ENCODE results near the gene NUMBL.
"Not testable (repeated sequence)": the region's sequence is repeated elsewhere in the genome, so short reads cannot be mapped to it uniquely, and the experiment has no call there.

Gene NUMBL

DNA sequence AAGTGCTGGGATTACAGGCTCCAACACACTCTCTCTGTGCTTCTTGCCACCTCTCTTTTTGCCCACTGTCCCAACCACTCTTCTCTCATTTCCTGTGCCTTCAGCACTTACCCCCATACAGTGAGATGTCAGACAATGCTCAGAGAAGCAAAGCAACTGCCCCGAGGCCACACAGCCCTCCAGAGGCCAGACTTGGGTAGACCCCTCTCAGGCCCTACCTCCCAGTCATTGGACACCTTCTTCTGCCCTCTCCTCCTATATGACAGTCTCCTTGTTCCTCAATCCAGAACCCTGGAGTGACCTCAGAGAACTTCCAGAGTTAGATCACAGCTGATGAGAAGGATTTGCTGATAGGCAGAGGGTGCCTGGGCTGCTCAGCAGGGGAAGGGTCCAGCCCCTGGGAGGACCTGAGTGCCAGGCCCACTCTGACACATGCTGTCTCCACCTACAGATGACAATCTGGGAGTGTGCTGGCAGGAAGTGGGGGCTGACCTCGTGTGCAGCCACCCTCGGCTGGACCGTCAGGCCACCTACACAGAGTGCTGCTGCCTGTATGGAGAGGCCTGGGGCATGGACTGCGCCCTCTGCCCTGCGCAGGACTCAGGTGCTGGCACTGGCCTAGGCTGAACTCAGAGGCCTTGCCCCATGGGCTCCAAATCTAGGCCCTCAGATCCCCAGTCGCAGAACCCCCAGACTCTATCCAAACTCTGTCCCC lies 64.9 kb downstream of the NUMBL start:
- DNase-seq: no peak

DNA sequence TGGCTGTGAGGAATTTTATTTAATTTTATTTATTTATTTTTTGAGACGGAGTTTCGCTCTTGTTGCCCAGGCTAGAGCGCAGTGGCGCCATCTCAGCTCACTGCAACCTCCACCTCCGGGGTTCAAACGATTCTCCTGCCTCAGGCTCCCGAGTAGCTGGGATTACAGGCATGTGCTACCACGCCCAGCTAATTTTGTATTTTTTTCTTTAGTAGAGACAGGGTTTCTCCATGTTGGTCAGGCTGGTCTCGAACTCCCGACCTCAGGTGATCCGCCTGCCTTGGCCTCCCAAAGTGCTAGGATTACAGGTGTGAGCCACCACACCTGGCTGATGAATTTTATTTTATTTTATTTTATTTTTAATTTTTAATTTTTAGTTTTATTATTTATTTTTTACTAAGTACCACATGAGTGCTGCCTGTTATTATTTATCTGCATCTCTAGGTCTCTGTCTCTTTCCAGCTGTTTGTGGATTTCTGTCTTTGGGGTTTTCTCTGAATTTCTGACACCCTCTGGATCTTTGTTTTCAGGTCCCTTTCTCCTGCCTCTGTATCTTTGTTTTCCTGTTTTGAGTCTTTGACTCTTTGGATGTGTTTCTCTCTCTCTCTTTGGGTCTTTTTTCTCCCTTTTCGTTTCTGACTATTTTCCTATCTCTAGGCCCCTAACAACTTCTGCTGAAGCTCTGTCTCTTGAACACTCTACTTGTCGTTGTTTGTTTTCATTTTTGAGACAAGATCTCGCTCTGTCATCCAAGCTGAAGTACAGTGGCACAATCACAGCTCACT lies 65.9 kb downstream of the NUMBL start:
- not testable (repeated sequence) for DNase-seq

DNA sequence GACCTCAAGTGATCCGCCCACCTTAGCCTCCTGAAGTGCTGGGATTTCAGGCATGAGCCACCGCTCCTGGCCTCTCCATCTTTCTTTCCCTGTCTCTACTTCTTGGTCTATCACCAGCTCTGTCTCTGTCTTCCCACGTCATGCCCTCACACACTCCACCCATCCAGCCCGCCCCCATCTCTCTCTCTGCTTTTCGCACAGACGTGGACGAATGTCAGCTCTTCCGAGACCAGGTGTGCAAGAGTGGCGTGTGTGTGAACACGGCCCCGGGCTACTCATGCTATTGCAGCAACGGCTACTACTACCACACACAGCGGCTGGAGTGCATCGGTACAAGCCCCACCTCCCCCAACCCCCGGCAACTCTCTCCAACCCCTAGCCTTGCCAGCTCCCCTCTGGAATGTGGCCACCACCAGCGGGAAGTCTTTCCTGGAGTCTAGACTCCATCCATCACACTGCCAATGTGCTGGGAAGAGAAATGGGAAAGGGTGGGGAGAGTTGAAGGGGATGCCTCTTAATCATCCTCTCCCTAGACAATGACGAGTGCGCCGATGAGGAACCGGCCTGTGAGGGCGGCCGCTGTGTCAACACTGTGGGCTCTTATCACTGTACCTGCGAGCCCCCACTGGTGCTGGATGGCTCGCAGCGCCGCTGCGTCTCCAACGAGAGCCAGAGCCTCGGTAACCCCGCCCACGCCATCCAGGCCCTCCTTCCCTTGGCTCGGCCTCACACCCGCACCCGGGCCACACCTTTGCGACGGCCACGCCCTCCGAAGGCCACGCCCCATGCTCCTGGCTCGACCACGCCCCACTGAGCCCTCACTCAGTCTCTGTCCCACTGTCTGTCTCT lies 66.8 kb downstream of the NUMBL start:
- no peak for DNase-seq

DNA sequence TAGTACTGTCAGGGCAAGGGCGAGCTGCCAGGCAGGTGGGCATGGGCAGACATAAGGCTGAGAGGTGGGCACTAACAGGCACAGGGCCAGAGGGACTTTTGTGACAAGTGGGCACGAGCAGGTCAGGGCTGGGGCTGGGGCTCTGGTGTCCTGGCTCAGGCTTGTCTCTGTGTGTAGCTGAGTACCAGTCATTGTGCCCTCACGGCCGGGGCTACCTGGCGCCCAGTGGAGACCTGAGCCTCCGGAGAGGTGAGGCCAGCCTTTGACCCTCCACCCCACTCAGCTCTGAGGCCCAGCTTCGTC lies 67.7 kb downstream of the NUMBL start:
- no peak for DNase-seq

DNA sequence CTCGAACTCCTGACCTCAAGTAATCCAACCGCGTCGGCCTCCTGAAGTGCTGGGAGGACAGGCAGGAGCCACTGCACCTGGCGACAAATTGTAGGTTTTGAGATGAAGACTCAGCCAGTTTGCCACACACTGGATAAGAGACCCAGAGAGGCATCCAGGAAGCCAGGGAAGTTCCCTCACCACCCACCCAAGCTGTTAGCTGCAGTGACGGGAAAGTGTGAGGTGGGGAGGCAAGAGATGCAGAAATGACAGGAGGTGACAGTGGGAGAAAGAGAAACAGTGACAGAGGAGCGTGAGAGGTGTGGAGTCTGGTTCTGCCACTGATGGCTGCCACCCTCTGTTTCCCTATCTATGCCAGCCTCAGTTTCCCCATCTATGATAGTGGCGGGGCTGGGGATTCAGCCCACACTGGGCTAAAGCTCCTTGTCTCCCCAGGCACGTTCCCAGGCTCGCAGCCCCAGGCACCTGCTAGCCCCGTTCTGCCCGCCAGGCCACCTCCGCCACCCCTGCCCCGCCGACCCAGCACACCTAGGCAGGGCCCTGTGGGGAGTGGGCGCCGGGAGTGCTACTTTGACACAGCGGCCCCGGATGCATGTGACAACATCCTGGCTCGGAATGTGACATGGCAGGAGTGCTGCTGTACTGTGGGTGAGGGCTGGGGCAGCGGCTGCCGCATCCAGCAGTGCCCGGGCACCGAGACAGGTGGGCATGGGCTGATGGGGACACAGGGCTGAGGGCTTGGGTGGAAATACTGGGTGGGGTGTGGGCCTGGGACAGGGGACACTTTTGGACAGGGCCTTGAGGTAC lies 68.3 kb downstream of the NUMBL start:
- no peak for DNase-seq

DNA sequence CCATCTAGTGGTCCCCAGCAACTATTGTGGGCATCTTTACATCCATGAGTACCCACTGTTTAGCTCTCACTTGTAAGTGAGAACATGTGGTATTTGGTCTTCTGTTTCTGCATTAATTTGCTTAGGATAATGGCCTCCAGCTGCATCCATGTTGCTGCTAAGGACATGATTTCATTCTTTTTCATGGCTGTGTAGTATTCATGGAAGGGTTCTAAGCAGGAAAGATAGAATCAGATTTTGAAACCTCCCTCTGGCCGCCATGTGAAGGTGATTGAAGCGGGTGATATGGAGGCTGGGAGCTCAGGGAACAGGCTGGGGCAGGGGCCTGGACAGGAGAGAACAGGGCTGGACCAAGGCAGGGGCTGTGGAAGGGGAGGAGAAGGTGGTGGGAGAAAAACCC lies 69.2 kb downstream of the NUMBL start:
- DNase-seq: no peak

DNA sequence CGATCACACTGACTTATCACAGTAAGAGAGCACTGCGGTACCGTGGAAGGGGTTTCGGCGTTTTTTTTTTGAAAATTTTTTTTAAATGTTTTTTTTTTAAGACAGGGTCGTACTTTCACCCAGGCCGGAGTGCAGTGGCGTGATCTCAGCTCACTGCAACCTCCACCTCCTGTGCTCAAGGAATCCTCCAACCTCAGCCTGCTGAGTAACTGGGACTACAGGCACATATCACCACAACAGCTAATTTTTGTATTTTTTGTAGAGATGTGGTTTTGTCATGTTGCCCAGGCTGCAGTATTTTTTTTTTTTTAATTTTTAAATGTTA lies 70.3 kb downstream of the NUMBL start:
- no peak for DNase-seq

DNA sequence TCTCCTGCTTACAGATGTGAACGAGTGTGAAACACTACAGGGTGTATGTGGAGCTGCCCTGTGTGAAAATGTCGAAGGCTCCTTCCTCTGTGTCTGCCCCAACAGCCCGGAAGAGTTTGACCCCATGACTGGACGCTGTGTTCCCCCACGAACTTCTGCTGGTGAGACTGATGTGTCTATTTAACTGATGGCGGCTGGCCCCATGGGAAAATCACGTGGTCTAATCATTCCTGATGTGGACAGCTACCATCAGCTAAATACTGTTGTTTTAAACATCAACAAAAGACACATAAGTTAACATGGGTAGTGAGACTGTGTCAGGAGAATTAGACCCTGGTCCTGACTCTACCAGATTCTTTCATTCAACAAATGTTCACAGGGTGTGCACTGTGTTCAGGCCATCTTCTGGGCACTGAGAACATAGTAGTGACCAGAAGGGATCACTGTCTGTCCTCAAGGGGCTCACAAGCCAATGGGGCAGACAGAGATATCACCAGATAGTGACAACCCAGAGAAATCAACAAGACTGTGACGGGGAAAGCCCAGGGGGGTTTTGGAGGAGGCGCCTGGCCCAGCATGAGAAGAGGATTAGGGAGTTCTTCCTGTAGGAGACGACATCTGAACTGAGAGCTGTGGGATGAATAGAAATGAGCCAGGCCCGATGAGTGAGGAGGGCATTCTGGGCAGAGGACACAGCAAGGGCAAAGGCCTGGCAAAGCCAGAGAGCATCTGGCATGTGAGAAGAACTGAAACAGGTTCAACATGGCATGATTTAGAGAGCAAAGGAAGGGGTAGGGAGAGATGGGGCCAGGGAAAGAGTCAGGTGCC lies 70.9 kb downstream of the NUMBL start:
- DNase-seq: no peak

DNA sequence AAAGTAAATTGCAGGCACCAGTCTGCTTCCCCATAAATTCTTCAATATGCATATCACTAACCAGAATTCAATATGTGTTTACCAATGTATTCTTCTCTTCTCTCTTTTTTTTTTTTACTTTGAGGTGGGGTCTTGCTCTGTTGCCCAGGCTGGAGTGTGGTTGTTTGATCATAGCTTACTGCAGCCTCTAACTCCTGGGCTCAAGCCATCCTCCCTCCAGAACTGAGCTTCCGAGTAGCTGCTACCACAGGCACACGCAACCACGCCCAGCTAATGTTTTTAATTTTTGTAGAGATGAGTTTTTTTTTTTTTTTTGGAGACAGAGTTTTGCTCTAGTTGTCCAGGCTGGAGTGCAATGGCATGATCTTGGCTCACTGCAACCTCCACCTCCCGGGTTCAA lies 72.5 kb downstream of the NUMBL start:
- no peak for DNase-seq

DNA sequence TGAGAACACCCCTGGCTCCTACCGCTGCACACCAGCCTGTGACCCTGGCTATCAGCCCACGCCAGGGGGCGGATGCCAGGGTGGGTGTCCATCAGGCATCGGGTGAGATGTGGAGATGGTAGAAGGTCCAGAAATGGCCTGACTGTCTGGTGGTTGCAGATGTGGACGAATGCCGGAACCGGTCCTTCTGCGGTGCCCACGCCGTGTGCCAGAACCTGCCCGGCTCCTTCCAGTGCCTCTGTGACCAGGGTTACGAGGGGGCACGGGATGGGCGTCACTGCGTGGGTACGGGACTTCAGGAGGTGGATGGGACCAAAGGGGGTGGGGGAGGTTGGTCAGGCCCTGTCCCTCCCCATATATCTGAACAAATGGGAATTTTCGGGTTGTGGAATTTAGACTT lies 73.5 kb downstream of the NUMBL start:
- no peak for DNase-seq

DNA sequence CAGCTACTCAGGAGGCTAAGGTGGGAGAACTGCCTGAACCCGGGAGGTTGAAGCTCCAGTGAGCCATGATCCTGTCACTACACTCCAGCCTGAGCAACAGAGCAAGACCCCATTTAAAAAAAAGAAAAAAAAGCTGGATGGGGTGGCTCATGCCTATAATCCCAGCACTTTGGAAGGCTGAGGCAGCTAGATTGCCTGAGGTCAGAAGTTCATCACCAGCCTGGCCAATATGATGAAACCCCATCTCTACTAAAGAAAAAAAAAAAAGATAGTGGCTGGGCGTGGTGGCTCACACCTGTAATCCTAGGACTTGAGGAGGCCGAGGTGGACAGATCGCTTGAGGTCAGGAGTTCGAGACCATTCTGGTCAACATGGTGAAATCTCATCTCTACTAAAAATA lies 74.3 kb downstream of the NUMBL start:
- no peak for DNase-seq

Measured in stimulated activated CD4-positive, alpha-beta T cell treated with anti-CD3 and anti-CD28 coated beads, Interleukin-1b, Interleukin-23, amount 100 ng/mL, for 48 hours (primary cell).